Measurements from ENCODE around the gene OPA3.

DNA sequence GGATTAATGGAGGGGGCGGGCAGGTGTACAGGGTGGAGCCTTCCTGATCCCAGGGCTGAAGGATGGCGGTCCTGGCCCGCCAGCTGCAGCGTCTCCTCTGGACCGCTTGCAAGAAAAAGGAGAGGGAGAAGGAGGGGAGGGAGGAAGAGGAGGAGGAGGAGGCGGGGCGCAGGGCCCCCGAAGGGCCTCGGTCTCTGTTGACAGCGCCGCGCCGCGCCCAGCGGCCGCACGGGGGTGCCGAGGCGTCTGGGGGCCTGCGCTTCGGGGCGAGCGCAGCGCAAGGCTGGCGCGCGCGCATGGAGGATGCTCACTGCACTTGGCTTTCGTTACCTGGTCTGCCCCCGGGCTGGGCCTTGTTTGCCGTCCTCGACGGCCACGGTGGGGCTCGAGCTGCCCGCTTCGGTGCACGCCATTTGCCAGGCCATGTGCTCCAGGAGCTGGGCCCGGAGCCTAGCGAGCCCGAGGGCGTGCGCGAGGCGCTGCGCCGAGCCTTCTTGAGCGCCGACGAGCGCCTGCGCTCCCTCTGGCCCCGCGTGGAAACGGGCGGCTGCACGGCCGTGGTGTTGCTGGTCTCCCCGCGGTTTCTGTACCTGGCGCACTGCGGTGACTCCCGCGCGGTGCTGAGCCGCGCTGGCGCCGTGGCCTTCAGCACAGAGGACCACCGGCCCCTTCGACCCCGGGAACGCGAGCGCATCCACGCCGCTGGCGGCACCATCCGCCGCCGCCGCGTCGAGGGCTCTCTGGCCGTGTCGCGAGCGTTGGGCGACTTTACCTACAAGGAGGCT lies 86.0 kb downstream of the OPA3 start, which contains the start of gene PPM1N:
- peak in 1 of 12 donors; percentile 25 for TF ChIP-seq CTCF (IDR thresholded peaks at IDR 0.05)
- no peak for TF ChIP-seq POLR2A (IDR thresholded peaks at IDR 0.05)

Data from heart left ventricle (tissue), 13 donors.